AG04449 (cell line): Measurements from ENCODE around the gene TNIP1.
A peak's percentile ranks its signal among the peaks of the same experiment; 100 is the strongest.

Experiments used
- CTCF ChIA-PET: fragments of 350-600 bp; formaldehyde crosslinking; extraction: SDS; loops from one replicate; lab custom pipeline; 2021; ENCODE audit warnings: antibody characterized with exemption; lab: Yijun Ruan, JAX
- POLR2A ChIA-PET: fragments of 400-600, 350-600 bp; formaldehyde crosslinking; extraction: SDS; loops from one replicate; lab custom pipeline; 2020; ENCODE audit warnings: antibody characterized with exemption, inconsistent platforms; lab: Yijun Ruan, JAX
- DNase-seq: peaks from one replicate; pipeline ENCODE4 v3.0.0-alpha.2; 2010; ENCODE audit warnings: low read depth, low spot score
- H3K4me3 ChIP-seq: 2 replicates; pipeline ENCODE4 v1.5.1; 2011; ENCODE audit warnings: low read depth, mild to moderate bottlenecking, control low read depth, low read length
- TF ChIP-seq, protein P1 (sequence below): IDR thresholded peaks from one replicate; pipeline ENCODE4 v1.5.1; 2011; ENCODE audit warnings: mild to moderate bottlenecking, moderate library complexity, low read length, control low read depth, inconsistent platforms; ENCODE audit not compliant: insufficient read depth; ENCODE audit errors: missing control alignments

Gene TNIP1

GRCh38 chr5:151023651-151024050, 57.2 kb downstream of the TNIP1 start:
- ChIA-PET POLR2A (no interaction called here), CTCF (no interaction called here)
- DNase-seq: no peak
- TF ChIP-seq, protein P1, sequence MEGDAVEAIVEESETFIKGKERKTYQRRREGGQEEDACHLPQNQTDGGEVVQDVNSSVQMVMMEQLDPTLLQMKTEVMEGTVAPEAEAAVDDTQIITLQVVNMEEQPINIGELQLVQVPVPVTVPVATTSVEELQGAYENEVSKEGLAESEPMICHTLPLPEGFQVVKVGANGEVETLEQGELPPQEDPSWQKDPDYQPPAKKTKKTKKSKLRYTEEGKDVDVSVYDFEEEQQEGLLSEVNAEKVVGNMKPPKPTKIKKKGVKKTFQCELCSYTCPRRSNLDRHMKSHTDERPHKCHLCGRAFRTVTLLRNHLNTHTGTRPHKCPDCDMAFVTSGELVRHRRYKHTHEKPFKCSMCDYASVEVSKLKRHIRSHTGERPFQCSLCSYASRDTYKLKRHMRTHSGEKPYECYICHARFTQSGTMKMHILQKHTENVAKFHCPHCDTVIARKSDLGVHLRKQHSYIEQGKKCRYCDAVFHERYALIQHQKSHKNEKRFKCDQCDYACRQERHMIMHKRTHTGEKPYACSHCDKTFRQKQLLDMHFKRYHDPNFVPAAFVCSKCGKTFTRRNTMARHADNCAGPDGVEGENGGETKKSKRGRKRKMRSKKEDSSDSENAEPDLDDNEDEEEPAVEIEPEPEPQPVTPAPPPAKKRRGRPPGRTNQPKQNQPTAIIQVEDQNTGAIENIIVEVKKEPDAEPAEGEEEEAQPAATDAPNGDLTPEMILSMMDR: no peak
- no peak overlapping the region for H3K4me3 ChIP-seq

DNA sequence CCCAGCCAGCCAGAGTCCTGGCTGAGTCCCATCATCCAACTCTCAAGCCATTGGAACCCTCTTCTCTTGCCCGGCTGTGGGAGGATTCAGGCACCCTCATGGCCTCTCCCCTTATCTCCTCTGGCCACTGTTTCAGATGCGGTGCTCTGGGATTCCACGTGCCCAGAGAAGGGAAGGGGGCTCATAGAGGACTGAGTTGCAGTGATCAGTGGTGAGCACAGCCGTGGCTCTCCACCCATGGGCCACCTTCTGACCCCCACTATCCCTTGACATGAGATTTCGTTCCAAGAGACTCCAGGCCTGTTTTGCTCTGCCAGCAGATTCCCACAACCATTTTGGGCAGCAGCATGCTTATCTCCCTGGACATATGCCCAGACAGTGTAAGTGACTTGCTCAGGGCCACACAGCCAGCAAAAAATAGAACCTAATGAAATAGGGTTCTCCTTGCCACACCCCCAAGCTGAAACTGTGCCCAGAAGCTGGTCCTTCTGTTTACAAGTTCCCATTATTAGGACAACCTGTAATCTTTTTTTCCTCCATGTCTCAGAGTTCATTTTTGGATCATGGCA, 57.7 kb downstream of the TNIP1 start:
- ChIA-PET POLR2A (no interaction called here), CTCF (no interaction called here)
- H3K4me3 ChIP-seq: no peak overlapping the region
- TF ChIP-seq, protein P1: no peak
- no peak for DNase-seq

DNA sequence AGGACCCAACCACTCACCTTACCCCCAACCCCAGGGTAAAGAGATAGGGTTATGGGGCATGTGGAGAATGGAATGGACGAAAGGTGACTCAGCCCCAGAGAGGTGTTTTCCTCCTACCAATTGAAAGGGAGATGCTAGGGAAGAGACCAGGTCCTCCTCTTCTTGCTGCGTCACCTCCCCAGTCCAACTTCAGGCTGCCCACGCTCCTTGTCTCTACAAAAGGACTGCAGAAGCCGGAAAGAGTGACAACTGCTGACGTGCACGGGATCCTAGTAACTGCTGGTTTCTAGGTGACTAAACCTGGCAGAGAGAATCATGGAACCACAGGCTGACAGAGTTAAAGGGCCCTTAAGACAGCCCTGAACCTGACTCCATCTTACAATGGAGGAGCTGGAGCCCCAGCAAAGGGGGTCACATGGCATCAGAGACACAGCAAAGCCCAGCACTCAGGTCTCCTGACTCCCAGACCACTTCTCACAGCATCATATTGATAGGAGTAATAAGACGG, 58.3 kb downstream of the TNIP1 start:
- TF ChIP-seq, protein P1: no peak
- DNase-seq: no peak
- H3K4me3 ChIP-seq: no peak overlapping the region
- POLR2A ChIA-PET: no interaction called here
- CTCF ChIA-PET: interaction anchor here (1.4 to 2.8 kb wide), 3 partner anchors 25 to 93 kb away, joined by 4 to 14 read pairs (median 12); no protein-coding TSS in a partner anchor

- CTCF ChIA-PET: interaction anchor here (1.4 to 2.9 kb wide), 4 partner anchors 26 to 104 kb away, joined by 4 to 14 read pairs (median 12); no protein-coding TSS in a partner anchor
- DNase-seq: no peak
- POLR2A ChIA-PET: no interaction called here
Measured at GRCh38 chr5:151021746-151022145, 59.1 kb downstream of the TNIP1 start.

DNA sequence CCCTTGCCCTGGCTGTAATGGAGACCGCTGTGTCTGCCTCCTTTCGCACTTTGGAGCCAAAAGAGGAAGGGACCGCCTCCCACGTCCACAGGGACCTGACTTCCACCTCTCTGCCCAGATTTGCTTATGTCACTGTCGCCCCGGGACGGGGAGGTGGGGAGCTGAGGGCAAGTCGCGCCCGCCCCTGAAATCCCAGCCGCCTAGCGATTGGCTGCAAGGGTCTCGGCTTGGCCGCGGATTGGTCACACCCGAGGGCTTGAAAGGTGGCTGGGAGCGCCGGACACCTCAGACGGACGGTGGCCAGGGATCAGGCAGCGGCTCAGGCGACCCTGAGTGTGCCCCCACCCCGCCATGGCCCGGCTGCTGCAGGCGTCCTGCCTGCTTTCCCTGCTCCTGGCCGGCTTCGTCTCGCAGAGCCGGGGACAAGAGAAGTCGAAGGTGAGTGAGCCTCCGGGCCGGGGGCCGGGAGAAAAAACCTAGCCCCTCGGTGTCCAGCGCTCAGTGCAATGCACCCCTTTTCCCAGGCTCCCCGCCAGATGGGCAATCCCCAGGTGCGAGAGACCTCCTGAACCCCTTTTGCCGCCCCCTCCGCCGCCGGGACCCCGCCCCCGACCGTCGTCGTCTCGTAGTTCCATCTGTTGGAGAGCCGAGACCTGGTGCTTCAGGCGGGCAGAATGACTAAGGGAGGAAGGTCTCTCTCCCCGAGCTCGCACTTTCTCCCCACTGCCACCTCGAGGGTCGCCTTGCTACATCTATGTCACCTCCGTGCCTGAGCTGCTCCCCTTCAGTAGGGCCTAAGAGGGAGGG, 60.3 kb downstream of the TNIP1 start, which contains the start of gene GPX3:
Gene GPX3, plus strand, starts transcription at position 288 of the 807 bp plus-strand sequence. Its CDS starts 64 bp downstream, at position 352.
- ChIA-PET POLR2A (no interaction called here), CTCF (interaction anchor here (1.1 to 2.9 kb wide), 4 partner anchors 11 to 105 kb away, joined by 4 to 14 read pairs (median 12); no protein-coding TSS in a partner anchor)
- TF ChIP-seq, protein P1: no peak
- no peak for DNase-seq
- peak within 1 kb of the TSS; percentile 63 for H3K4me3 ChIP-seq

More at GRCh38 chr5:151021746-151022145, 59.1 kb downstream of the TNIP1 start:
- TF ChIP-seq, protein P1: no peak
- no peak overlapping the region for H3K4me3 ChIP-seq

- ChIA-PET CTCF (interaction anchor here (1.1 to 2.9 kb wide), 3 partner anchors 13 to 107 kb away, joined by 4 to 14 read pairs (median 11); no protein-coding TSS in a partner anchor), POLR2A (no interaction called here)
- TF ChIP-seq, protein P1: no peak
Measured at GRCh38 chr5:151019331-151019730, 61.5 kb downstream of the TNIP1 start.

More at GRCh38 chr5:151019331-151019730, 61.5 kb downstream of the TNIP1 start:
- no peak overlapping the region for H3K4me3 ChIP-seq
- no peak for DNase-seq
